Measurements from ENCODE around the gene INMT.

INMT gene

DNA sequence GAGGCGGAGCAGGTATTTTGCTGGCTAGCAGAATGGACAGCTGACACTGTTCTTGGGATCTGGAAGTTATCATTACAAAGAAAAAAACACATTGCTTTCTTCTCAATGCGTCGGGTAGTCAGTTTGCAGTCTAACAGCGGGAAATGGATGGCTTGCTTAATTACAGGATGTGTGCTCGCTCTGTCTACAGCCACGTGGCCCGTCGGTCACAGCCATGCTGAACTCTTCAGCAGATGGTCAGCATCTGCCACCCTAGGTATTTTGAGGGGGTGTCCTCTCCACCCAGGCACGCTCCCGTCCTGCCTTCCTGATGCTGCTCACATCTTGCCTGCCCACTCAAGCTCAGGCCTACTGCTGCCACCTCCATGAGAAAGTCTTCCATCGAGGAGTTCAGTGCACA lies 20.4 kb upstream of the INMT start:
- TF ChIP-seq, protein P1, sequence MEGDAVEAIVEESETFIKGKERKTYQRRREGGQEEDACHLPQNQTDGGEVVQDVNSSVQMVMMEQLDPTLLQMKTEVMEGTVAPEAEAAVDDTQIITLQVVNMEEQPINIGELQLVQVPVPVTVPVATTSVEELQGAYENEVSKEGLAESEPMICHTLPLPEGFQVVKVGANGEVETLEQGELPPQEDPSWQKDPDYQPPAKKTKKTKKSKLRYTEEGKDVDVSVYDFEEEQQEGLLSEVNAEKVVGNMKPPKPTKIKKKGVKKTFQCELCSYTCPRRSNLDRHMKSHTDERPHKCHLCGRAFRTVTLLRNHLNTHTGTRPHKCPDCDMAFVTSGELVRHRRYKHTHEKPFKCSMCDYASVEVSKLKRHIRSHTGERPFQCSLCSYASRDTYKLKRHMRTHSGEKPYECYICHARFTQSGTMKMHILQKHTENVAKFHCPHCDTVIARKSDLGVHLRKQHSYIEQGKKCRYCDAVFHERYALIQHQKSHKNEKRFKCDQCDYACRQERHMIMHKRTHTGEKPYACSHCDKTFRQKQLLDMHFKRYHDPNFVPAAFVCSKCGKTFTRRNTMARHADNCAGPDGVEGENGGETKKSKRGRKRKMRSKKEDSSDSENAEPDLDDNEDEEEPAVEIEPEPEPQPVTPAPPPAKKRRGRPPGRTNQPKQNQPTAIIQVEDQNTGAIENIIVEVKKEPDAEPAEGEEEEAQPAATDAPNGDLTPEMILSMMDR (conservative IDR thresholded peaks at IDR 0.05; ENCODE audit: control insufficient read depth, insufficient read depth, low read depth, low read length) = no peak
- no peak for DNase-seq (ENCODE audit: low read depth)

DNA sequence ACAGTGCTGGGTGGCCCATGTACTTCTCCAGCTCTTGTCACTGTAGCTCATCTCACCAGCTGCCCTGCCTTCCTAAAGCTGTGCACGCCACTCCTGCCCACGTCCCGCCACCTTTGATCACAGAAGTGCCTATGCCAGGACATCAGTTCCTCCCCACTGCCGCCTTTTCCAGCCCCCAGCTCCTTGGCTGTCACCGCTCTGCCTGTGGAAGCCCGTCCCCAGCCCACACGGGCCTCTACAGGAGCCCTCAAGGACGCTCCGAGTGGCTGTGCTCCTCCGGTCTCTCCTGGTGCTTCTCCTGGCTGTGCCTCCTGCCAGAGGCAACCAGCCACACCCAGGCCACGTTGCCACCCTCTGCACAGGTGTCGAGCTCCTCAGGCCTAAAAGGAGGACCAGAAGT lies 19.3 kb upstream of the INMT start:
- no peak overlapping the region for H3K4me3 ChIP-seq (ENCODE audit: control insufficient read depth, low read depth, low read length)
- TF ChIP-seq, protein P1 (conservative IDR thresholded peaks at IDR 0.05; ENCODE audit: control insufficient read depth, insufficient read depth, low read depth, low read length) = no peak
- DNase-seq (ENCODE audit: low read depth) = no peak

More for the DNA sequence above, 20.4 kb upstream of the INMT start:
- H3K4me3 ChIP-seq (ENCODE audit: control insufficient read depth, low read depth, low read length) = no peak overlapping the region

DNA sequence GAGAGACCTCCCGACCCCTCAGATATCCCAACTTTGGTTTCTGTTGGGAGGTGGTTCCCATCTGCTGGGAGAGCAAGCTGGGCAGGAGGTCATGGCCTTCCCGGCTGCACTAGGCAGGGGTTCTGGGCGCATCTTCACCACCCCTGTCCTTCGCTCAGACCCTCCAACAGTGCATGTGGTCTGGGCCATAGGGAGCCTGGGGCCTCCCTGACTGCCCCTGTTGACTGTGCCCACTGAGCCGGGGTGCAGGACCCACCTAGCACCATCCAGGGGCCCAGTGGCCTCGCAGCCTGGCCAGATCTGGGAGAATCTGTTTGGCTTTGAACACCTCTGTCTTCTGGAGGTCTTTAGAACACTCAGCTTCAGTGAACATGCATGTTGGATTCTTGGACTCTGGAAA lies 18.7 kb upstream of the INMT start:
- DNase-seq (ENCODE audit: low read depth) = no peak
- no peak overlapping the region for H3K4me3 ChIP-seq (ENCODE audit: control insufficient read depth, low read depth, low read length)
- TF ChIP-seq, protein P1 (conservative IDR thresholded peaks at IDR 0.05; ENCODE audit: control insufficient read depth, insufficient read depth, low read depth, low read length) = no peak

DNA sequence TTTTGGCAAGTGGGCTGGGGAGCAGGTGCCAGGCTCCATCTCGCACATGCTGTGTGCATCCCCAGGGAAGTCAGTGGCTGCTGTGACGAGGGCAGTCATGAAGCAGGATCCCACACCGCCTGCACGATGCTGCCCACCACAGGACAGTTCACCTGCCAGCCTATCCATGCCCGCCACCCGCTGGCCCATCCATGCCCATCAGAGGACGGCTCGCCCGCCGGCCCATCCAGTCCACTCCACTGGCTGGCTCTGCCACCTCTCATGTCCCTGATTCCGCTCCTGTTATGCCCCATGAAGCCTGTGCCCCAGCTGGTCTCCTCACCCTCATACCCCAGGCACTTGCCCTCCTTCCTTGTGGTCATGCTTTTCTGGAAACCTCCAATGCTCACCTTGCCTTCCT lies 18.2 kb upstream of the INMT start:
- no peak overlapping the region for H3K4me3 ChIP-seq (ENCODE audit: control insufficient read depth, low read depth, low read length)
- TF ChIP-seq, protein P1 (conservative IDR thresholded peaks at IDR 0.05; ENCODE audit: control insufficient read depth, insufficient read depth, low read depth, low read length) = no peak
- DNase-seq (ENCODE audit: low read depth) = no peak

DNA sequence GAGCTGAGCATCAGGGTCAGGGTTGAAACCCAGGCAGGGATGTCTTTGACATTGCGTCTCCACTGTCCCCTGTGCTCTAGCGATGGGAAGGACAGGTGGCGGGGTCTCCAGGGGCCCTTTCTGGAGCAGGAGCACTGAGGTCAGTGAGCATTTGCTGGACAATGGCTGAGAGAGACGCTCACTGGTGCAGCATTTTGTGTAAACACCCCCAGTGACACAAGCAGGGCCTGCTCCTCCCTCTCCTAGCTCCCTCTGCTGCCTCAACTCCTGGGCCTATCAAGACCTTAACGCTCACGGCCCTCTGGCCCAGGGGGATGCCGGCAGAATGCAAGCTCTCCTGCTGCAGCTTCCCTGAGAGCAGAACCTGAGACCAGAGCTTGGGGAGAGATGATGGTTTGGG lies 17.4 kb upstream of the INMT start:
- no peak overlapping the region for H3K4me3 ChIP-seq (ENCODE audit: control insufficient read depth, low read depth, low read length)
- no peak for DNase-seq (ENCODE audit: low read depth)
- TF ChIP-seq, protein P1 (conservative IDR thresholded peaks at IDR 0.05; ENCODE audit: control insufficient read depth, insufficient read depth, low read depth, low read length) = no peak

DNA sequence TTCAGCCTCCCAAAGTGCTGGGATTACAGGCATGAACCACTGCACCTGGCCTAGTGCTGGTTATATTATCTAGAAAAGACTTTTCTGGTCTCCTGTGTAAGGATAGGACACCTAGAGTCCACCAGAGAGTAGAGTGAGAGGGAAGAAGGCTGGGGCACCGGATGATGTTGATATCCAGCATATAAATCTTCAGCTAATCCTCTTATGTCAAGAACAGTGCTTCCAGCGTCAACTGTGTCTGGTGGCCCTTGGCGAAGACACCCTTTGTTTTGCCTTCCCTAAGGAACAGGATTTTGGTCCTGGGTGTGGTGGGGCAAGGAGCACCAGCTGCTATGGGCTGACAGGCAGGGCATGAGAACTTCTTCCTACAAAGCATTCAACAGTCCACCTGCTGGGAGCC lies 16.3 kb upstream of the INMT start:
- no peak for DNase-seq (ENCODE audit: low read depth)
- H3K4me3 ChIP-seq (ENCODE audit: control insufficient read depth, low read depth, low read length) = no peak overlapping the region
- TF ChIP-seq, protein P1 (conservative IDR thresholded peaks at IDR 0.05; ENCODE audit: control insufficient read depth, insufficient read depth, low read depth, low read length) = no peak

DNA sequence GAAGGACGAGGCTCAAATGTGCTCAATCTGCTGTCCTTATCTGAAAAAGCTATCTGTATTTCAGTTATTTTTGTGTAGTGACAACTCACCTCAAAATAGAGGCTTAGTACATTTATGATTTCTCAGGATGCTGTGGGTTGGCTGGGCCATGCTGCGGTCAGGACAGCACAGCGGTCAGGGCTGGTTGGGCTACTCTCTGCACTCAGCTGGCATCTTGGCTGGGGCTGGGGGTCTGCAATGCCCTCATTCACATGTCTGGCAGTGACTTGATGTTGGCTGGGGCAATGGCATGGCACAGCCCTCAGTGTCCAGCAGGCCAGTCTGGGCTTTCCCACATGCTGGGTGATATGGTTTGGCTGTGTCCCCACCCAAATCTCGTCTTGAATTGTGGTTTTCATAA lies 15.6 kb upstream of the INMT start:
- TF ChIP-seq, protein P1 (conservative IDR thresholded peaks at IDR 0.05; ENCODE audit: control insufficient read depth, insufficient read depth, low read depth, low read length) = no peak
- H3K4me3 ChIP-seq (ENCODE audit: control insufficient read depth, low read depth, low read length) = no peak overlapping the region
- no peak for DNase-seq (ENCODE audit: low read depth)

Data from fibroblast of mammary gland (primary cell).